H1 (cell line): ENCODE results near the gene THOC6. TPM values are rescaled to one million over a fixed set of nuclear protein-coding genes. Genes with fewer than 3 reads are reported as not detected.

Experiments used
- CHD1 ChIP-seq: IDR thresholded peaks from 2 replicates; pipeline ENCODE4 v1.6.1; 2012; ENCODE audit warnings: low read depth, low read length, improper control_type of control experiment
- MAFK ChIP-seq: IDR thresholded peaks from 2 replicates; pipeline ENCODE4 v1.6.1; 2012; ENCODE audit warnings: low read depth, mild to moderate bottlenecking, improper control_type of control experiment, low read length
- NRF1 ChIP-seq: IDR thresholded peaks from 2 replicates; pipeline ENCODE4 v1.6.1; 2011; ENCODE audit warnings: mild to moderate bottlenecking, low read depth, low read length, improper control_type of control experiment
- POLR2AphosphoS5 ChIP-seq: IDR thresholded peaks from 2 replicates; pipeline ENCODE4 v1.6.1; 2011; ENCODE audit warnings: low read depth, low read length
- SP4 ChIP-seq: IDR thresholded peaks from 2 replicates; pipeline ENCODE4 v1.6.1; 2012; ENCODE audit warnings: low read length, inconsistent platforms
- TAF1 ChIP-seq: IDR thresholded peaks from 2 replicates; pipeline ENCODE4 v1.6.1; 2011; ENCODE audit warnings: mild to moderate bottlenecking, low read depth, low read length
- polyA plus RNA-seq, 7 experiments: library from polyadenylated mRNA; depleted of rRNA in 3 of 7; stranded (reverse) in 5 of 7; unstranded in 2 of 7; fragments of >200 nt in 5 of 7; fragments of 200-250 nt in 2 of 7; gene quantifications; 1 replicate in 5 of 7; 2 replicates in 1 of 7; 4 replicates in 1 of 7; pipeline versions ENCODE4 v1.2.1 to v1.2.3, GENCODE V29; 2011 to 2013; ENCODE audit warnings: missing spikeins in 2 of 7, mixed read lengths in 2 of 7
- total RNA-seq: library from RNA; stranded (reverse); fragmentation: NEBNext Ultra II Directional; extraction: Animal tissue kit (Norgen Biotek cat#: 25700); gene quantifications from 2 replicates; pipeline ENCODE4 v1.2.1, GENCODE V29; 2021
- TF ChIP-seq, protein P1 (sequence below): IDR thresholded peaks from 2 replicates; pipeline ENCODE4 v1.6.1; 2011; ENCODE audit warnings: low read length, improper control_type of control experiment
- TF ChIP-seq, protein P2 (sequence below): IDR thresholded peaks from 2 replicates; pipeline ENCODE4 v1.6.1; 2012; ENCODE audit warnings: low read length, inconsistent platforms

THOC6 gene
- total and polyA plus RNA-seq, 2 of the 8 experiments (the other 6 are each of a cell fraction or from before 2014, with no cell fraction given): 78.5 to 111 TPM

GRCh38 chr16:3008690-3009037 lies 15.2 kb upstream of the THOC6 start (continued):
- TF ChIP-seq, protein P1, sequence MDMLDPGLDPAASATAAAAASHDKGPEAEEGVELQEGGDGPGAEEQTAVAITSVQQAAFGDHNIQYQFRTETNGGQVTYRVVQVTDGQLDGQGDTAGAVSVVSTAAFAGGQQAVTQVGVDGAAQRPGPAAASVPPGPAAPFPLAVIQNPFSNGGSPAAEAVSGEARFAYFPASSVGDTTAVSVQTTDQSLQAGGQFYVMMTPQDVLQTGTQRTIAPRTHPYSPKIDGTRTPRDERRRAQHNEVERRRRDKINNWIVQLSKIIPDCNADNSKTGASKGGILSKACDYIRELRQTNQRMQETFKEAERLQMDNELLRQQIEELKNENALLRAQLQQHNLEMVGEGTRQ: no peak
- TF ChIP-seq NRF1 (no peak), TAF1 (no peak), CHD1 (no peak), POLR2AphosphoS5 (peak; percentile 9; the same call in 1 of the 2 replicates), SP4 (no peak), MAFK (no peak)
- TF ChIP-seq, protein P2, sequence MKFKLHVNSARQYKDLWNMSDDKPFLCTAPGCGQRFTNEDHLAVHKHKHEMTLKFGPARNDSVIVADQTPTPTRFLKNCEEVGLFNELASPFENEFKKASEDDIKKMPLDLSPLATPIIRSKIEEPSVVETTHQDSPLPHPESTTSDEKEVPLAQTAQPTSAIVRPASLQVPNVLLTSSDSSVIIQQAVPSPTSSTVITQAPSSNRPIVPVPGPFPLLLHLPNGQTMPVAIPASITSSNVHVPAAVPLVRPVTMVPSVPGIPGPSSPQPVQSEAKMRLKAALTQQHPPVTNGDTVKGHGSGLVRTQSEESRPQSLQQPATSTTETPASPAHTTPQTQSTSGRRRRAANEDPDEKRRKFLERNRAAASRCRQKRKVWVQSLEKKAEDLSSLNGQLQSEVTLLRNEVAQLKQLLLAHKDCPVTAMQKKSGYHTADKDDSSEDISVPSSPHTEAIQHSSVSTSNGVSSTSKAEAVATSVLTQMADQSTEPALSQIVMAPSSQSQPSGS: no peak
- TF ChIP-seq, all 59 proteins: peak for 2
